ENCODE results near the gene BTBD9.

DNA sequence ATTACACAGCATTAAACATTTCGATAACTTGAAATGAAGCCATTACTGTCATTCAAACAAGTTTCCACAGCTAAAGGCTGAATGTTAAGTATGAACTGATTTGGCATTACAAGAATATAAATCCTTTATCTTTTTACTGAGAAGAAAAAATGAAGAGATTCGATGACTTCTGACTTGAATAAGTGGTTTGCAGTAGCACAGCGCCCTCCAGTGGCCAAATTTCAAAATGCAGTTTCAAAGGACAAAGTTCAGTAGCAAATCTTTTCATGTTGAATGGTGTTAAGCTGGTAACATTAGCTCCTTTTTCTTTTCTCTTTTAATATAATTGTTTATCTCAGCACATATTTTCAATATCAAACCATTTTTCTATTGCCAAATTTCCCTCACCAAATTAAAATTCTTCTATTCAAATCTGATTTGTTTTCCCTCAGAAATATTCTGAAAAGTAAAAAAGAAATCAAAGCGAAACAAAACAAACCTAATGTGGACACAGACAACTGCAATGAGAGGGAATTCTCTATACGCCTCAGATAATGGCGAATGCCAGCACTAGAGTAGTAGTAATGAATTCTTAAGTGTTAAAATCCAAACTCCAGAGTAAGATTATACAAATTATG, 145.7 kb downstream of the BTBD9 start:
- TF ChIP-seq POLR2A (IDR thresholded peaks at IDR 0.05; ENCODE audit: low read length) (no peak), GATA1 (IDR thresholded peaks at IDR 0.05; ENCODE audit: low read depth, low read length) (no peak)

Measured in erythroblast (primary cell).